Measurements from ENCODE around the gene PLXNB3. TPM values are rescaled to one million over a fixed set of nuclear protein-coding genes. Genes with fewer than 3 reads are reported as not detected.

Gene PLXNB3
- polyA plus RNA-seq, 1 donor: 5.0 TPM

DNA sequence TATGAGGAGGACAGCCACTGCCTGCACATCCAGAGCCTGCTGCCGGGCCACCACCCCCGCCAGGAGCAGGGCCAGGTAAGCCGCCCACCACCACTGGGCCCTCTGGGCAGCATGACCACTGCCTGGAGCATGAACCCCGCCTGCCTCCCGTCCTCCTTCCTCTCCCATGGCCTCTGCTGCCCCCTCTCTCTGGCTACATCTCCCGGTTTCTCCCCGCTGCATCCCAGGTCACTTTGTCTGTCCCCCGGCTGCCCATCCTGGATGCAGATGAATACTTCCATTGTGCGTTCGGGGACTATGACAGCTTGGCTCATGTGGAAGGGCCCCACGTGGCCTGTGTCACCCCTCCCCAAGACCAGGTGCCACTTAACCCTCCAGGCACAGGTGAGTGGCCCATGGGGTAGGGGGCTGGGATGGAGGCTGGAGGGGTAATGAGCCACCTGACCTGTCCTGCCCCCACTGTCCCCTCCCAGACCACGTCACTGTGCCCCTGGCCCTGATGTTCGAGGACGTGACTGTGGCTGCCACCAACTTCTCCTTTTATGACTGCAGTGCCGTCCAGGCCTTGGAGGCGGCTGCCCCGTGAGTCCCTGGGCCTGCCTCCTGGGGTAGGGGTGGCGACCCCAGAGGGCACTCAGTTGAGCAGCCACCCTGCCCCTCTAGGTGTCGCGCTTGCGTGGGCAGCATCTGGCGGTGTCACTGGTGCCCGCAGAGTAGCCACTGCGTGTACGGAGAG lies 6.0 kb downstream of the PLXNB3 start:
- Histone ChIP-seq H3K4me3 (ENCODE audit: low read length) (no peak overlapping the region), H3K9me3 (ENCODE audit: control insufficient read depth, low read depth, low read length) (no peaks in the 10 kb centered on the region), H3K27me3 (ENCODE audit: control insufficient read depth, insufficient read depth, low read length) (no peaks in the 10 kb centered on the region), H3K27ac (ENCODE audit: low read length) (no peak overlapping the region), H3K36me3 (ENCODE audit: control insufficient read depth, insufficient read depth, low read length) (no peaks in the 10 kb centered on the region), H3K4me1 (ENCODE audit: control insufficient read depth, insufficient read depth, low read length) (peaks cover 3% of the 10 kb centered on the region)
- DNase-seq: no peak
- WGBS (ENCODE audit: insufficient coverage, low lambda C conversion rate): no CpG with 5 or more reads among the region's 25 CpGs

DNA sequence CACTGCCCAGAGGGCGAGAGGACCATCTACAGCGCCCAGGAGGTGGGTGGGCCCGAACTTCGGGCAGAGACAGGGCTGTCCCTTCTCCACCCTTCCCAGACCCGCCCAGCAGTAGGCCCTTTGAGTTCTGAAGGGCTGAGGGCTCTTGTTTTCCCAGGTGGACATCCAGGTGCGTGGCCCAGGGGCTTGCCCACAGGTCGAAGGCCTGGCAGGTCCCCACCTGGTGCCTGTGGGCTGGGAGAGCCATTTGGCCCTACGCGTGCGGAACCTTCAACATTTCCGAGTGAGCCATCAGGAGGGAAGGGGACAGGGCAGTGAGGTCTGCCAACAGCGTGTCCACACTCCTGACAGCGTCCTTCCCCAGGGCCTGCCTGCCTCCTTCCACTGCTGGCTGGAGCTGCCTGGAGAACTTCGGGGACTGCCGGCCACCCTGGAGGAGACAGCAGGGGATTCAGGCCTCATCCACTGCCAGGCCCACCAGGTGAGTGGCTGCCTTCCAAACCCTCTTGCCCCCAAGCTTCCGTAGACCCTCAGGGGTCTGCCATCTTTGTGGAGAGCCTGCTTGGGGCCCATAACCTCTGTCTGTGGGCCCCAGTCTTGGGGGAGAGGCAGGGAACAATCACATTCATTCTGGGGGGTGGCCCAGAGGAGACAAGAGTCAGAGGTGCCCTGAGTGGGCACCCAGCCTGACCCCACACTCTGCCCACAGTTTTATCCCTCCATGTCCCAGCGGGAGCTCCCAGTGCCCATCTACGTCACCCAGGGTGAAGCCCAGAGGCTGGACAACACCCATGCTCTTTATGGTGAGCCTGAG lies 6.8 kb downstream of the PLXNB3 start:
- no peak overlapping the region for H3K4me3 ChIP-seq (ENCODE audit: low read length)
- no peaks in the 10 kb centered on the region for H3K27me3 ChIP-seq (ENCODE audit: control insufficient read depth, insufficient read depth, low read length)
- H3K36me3 ChIP-seq (ENCODE audit: control insufficient read depth, insufficient read depth, low read length): no peaks in the 10 kb centered on the region

DNA sequence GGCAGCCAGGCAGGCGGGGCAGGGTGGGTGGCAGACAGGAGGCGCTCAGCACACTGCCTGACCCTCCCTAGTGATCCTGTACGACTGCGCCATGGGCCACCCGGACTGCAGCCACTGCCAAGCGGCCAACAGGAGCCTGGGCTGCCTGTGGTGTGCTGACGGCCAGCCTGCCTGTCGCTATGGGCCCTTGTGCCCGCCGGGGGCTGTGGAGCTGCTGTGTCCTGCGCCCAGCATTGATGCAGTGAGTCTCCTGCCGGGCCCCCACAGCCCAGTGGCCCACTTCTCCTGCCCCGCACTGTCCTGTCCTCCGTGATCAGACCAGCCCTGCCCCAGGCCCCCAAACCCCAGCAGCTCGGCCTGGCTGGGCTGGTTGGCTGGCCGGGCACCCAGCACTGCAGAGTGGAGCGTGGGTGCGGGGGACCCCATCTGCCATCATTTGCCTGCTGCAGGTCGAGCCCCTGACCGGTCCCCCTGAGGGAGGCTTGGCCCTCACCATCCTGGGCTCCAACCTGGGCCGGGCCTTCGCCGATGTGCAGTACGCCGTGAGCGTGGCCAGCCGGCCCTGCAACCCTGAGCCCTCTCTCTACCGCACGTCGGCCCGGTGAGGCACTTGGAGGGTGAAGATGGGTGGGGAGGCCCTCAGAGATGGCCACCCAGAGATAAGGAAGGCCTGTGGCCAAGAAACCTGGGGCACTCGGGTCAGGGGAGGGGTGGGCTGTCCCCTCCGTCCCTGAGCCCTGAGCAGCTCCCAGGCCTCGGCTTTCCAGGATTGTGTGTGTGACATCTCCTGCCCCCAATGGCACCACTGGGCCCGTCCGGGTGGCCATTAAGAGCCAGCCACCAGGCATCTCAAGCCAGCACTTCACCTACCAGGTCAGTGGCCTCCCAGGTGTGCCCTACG lies 7.6 kb downstream of the PLXNB3 start:
- no peaks in the 10 kb centered on the region for H3K36me3 ChIP-seq (ENCODE audit: control insufficient read depth, insufficient read depth, low read length)
- no CpG with 5 or more reads among the region's 37 CpGs for WGBS (ENCODE audit: insufficient coverage, low lambda C conversion rate)
- no peak for DNase-seq
- H3K4me3 ChIP-seq (ENCODE audit: low read length): no peak overlapping the region
- H3K9me3 ChIP-seq (ENCODE audit: control insufficient read depth, low read depth, low read length): no peaks in the 10 kb centered on the region
- H3K4me1 ChIP-seq (ENCODE audit: control insufficient read depth, insufficient read depth, low read length): no peaks in the 10 kb centered on the region
- no peak overlapping the region for H3K27ac ChIP-seq (ENCODE audit: low read length)
- H3K27me3 ChIP-seq (ENCODE audit: control insufficient read depth, insufficient read depth, low read length): no peaks in the 10 kb centered on the region

More for the DNA sequence above, 6.8 kb downstream of the PLXNB3 start:
- DNase-seq: no peak
- Histone ChIP-seq H3K27ac (ENCODE audit: low read length) (no peak overlapping the region), H3K4me1 (ENCODE audit: control insufficient read depth, insufficient read depth, low read length) (no peaks in the 10 kb centered on the region), H3K9me3 (ENCODE audit: control insufficient read depth, low read depth, low read length) (no peaks in the 10 kb centered on the region)
- no CpG with 5 or more reads among the region's 18 CpGs for WGBS (ENCODE audit: insufficient coverage, low lambda C conversion rate)

DNA sequence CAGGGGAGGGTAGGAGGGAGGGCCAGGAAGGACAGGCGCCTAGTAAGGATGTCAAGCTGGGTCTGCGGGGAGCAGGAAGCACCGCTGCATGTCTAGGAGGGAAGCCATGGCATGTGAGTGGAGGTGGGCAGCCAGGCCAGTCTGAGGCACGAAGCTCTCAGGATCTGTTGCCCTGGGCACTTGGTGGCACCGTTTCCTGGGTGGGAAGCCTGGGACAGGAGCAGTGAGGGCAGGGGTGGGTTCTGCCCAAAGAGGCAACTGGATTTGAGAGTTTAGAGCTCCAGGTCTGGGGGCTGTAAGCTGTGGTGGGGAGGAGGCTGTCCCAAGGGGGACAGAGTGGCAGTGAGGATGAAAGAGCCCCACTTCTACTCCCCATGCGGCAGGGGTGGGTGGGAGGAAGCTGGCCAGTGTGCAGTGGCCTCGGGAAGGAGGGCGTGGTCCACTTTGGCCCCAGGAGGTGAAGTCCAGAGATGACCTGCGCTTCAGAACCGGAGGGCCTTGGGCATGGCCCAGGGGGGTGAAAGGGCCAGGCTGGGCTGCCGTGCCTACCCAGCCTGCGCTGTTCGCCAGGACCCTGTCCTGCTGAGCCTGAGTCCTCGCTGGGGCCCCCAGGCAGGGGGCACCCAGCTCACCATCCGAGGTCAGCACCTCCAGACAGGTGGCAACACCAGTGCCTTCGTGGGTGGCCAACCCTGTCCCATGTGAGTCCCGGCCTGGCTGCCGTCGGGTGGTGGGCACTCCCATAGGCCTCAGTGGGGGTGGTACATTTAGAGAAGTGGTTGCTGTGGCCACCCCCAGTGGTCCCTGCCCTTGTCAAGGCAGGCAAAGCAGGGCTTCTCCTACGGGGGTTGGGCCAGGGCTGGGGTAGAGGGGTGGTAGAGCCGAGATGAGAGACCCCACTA lies 8.5 kb downstream of the PLXNB3 start:
- no peaks in the 10 kb centered on the region for H3K9me3 ChIP-seq (ENCODE audit: control insufficient read depth, low read depth, low read length)
- no peaks in the 10 kb centered on the region for H3K4me1 ChIP-seq (ENCODE audit: control insufficient read depth, insufficient read depth, low read length)
- H3K27ac ChIP-seq (ENCODE audit: low read length): no peak overlapping the region
- no peaks in the 10 kb centered on the region for H3K36me3 ChIP-seq (ENCODE audit: control insufficient read depth, insufficient read depth, low read length)
- DNase-seq: no peak
- WGBS (ENCODE audit: insufficient coverage, low lambda C conversion rate): no CpG with 5 or more reads among the region's 21 CpGs
- no peak overlapping the region for H3K4me3 ChIP-seq (ENCODE audit: low read length)
- H3K27me3 ChIP-seq (ENCODE audit: control insufficient read depth, insufficient read depth, low read length): no peaks in the 10 kb centered on the region

DNA sequence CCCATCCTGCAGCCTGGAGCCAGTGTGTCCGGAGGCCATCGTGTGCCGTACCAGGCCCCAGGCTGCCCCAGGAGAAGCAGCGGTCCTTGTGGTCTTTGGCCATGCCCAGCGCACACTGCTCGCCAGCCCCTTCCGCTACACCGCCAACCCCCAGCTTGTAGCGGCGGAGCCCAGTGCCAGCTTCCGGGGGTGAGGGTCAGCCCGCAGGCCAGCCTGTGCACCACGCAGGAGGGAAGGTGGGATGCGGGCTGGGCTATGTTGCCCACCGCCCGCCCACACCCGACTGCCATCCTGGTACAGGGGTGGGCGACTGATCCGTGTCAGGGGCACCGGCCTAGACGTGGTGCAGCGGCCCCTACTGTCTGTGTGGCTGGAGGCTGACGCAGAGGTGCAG lies 9.2 kb downstream of the PLXNB3 start:
- Histone ChIP-seq H3K27ac (ENCODE audit: low read length) (no peak overlapping the region), H3K4me1 (ENCODE audit: control insufficient read depth, insufficient read depth, low read length) (no peaks in the 10 kb centered on the region), H3K27me3 (ENCODE audit: control insufficient read depth, insufficient read depth, low read length) (no peaks in the 10 kb centered on the region), H3K4me3 (ENCODE audit: low read length) (no peak overlapping the region), H3K36me3 (ENCODE audit: control insufficient read depth, insufficient read depth, low read length) (no peaks in the 10 kb centered on the region), H3K9me3 (ENCODE audit: control insufficient read depth, low read depth, low read length) (no peaks in the 10 kb centered on the region)
- WGBS (ENCODE audit: insufficient coverage, low lambda C conversion rate): no CpG with 5 or more reads among the region's 23 CpGs
- no peak for DNase-seq

DNA sequence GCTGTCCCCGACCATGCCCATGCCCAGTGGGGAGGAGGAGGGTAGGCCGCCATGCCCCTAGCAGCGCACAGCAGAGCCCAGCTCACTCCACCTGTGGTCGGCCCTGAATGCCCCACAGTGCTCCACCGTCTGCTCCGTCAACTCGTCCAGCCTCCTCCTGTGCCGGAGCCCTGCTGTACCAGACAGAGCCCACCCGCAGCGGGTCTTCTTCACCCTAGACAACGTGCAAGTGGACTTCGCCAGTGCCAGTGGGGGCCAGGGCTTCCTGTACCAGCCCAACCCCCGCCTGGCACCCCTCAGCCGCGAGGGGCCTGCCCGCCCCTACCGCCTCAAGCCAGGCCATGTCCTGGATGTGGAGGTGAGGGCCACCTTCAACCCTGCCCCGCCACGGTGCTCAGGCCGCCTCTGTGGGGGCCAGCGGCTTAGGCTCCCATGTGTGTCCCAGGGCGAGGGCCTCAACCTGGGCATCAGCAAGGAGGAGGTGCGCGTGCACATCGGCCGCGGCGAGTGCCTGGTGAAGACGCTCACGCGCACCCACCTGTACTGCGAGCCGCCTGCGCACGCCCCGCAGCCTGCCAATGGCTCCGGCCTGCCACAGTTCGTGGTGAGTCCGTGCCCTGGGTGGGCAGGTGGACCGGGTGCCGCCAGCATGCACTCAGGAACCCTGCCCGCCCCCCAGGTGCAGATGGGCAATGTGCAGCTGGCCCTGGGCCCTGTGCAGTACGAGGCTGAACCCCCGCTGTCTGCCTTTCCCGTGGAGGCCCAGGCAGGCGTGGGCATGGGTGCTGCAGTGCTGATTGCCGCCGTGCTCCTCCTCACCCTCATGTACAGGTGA lies 9.9 kb downstream of the PLXNB3 start:
- Histone ChIP-seq H3K36me3 (ENCODE audit: control insufficient read depth, insufficient read depth, low read length) (no peaks in the 10 kb centered on the region), H3K4me3 (ENCODE audit: low read length) (no peak overlapping the region), H3K27ac (ENCODE audit: low read length) (no peak overlapping the region), H3K4me1 (ENCODE audit: control insufficient read depth, insufficient read depth, low read length) (no peaks in the 10 kb centered on the region), H3K27me3 (ENCODE audit: control insufficient read depth, insufficient read depth, low read length) (no peaks in the 10 kb centered on the region), H3K9me3 (ENCODE audit: control insufficient read depth, low read depth, low read length) (peaks cover 3% of the 10 kb centered on the region)
- no CpG with 5 or more reads among the region's 48 CpGs for WGBS (ENCODE audit: insufficient coverage, low lambda C conversion rate)
- DNase-seq: no peak

DNA sequence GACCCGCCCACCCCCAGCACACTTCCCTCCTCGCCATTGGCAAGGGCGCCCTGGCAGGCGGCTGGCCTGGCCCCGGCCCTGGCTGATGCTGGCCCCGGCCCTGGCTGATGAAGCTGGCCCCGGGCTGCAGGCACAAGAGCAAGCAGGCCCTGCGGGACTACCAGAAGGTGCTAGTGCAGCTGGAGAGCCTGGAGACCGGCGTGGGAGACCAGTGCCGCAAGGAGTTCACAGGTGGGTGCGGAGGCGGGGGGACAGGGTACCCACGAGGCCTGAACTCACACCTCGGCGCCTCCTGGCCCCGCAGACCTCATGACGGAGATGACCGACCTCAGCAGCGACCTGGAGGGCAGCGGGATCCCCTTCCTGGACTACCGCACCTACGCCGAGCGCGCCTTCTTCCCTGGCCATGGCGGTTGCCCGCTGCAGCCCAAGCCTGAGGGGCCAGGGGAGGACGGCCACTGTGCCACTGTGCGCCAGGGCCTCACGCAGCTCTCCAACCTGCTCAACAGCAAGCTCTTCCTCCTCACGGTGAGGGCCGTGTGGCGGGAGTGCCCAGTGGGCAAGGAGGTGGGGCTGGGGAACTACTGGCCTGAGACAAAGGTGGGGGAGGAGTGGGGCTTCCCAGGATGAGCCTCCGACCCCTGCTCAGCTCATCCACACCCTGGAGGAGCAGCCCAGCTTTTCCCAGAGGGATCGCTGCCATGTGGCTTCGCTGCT lies 10.7 kb downstream of the PLXNB3 start:
- DNase-seq: no peak
- Histone ChIP-seq H3K4me3 (ENCODE audit: low read length) (no peak overlapping the region), H3K27ac (ENCODE audit: low read length) (no peak overlapping the region), H3K27me3 (ENCODE audit: control insufficient read depth, insufficient read depth, low read length) (peaks cover 3% of the 10 kb centered on the region), H3K9me3 (ENCODE audit: control insufficient read depth, low read depth, low read length) (peaks cover 3% of the 10 kb centered on the region), H3K36me3 (ENCODE audit: control insufficient read depth, insufficient read depth, low read length) (no peaks in the 10 kb centered on the region), H3K4me1 (ENCODE audit: control insufficient read depth, insufficient read depth, low read length) (no peaks in the 10 kb centered on the region)
- no CpG with 5 or more reads among the region's 37 CpGs for WGBS (ENCODE audit: insufficient coverage, low lambda C conversion rate)

DNA sequence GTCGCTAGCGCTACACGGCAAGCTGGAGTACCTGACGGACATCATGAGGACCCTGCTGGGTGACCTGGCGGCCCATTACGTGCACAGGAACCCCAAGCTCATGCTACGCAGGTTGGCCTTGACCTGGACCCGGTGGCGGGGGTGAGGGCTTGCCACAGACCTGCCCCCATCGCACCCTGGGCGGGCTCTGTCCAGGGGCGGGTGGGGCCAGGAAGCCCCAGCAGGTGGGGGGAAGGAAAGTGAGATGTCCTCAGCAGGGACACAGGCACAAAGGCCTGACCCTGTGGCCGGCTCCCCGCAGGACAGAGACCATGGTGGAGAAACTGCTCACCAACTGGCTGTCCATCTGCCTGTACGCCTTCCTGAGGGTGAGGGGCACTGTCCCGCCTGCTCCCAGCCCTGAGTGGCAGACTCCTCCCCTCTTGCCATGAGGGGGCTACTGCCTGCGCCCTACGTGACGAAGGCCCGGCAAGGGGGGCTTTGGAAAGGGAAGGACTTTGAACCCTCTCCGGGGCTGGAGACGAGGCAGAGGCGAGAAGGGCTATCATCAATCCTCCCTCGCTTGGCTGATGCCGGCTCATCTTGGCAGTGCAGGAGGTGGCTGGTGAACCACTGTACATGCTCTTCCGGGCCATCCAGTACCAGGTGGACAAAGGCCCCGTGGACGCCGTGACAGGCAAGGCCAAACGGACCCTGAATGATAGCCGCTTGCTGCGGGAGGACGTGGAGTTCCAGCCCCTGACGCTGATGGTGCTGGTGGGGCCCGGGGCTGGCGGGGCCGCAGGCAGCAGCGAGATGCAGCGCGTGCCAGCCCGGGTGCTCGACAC lies 11.5 kb downstream of the PLXNB3 start:
- no peaks in the 10 kb centered on the region for H3K36me3 ChIP-seq (ENCODE audit: control insufficient read depth, insufficient read depth, low read length)
- DNase-seq: no peak
- H3K27ac ChIP-seq (ENCODE audit: low read length): no peak overlapping the region
- H3K4me1 ChIP-seq (ENCODE audit: control insufficient read depth, insufficient read depth, low read length): no peaks in the 10 kb centered on the region
- peaks cover 11% of the 10 kb centered on the region for H3K27me3 ChIP-seq (ENCODE audit: control insufficient read depth, insufficient read depth, low read length)
- H3K9me3 ChIP-seq (ENCODE audit: control insufficient read depth, low read depth, low read length): peaks cover 3% of the 10 kb centered on the region
- no CpG with 5 or more reads among the region's 42 CpGs for WGBS (ENCODE audit: insufficient coverage, low lambda C conversion rate)
- H3K4me3 ChIP-seq (ENCODE audit: low read length): no peak overlapping the region

All from large intestine (tissue), 3 donors.